ENCODE data around the gene USHBP1.

Gene USHBP1

GRCh38 chr19:17240062-17240752, 24.3 kb downstream of the USHBP1 start:
- DNase-seq (ENCODE audit: low read depth in 3 of 3), result no peak

- no peak for DNase-seq (ENCODE audit: low read depth in 3 of 3)
These were observed 26.5 kb downstream of the USHBP1 start for GRCh38 chr19:17237747-17238706.

- no peak for DNase-seq (ENCODE audit: low read depth in 3 of 3)
These were observed 27.6 kb downstream of the USHBP1 start for GRCh38 chr19:17236811-17237543.

GRCh38 chr19:17235971-17236777, 28.4 kb downstream of the USHBP1 start:
- no peak for DNase-seq (ENCODE audit: low read depth in 3 of 3)

GRCh38 chr19:17235300-17235970, 29.1 kb downstream of the USHBP1 start:
- peak in 2 of 3 donors; percentile 43 to 55 for DNase-seq (ENCODE audit: low read depth in 3 of 3)

GRCh38 chr19:17234911-17235299, 29.6 kb downstream of the USHBP1 start:
- peak in 1 of 3 donors; percentile 61 for DNase-seq (ENCODE audit: low read depth in 3 of 3)

GRCh38 chr19:17232258-17232657, 32.3 kb downstream of the USHBP1 start:
- no peak for DNase-seq (ENCODE audit: low read depth in 3 of 3)

- DNase-seq (ENCODE audit: low read depth in 3 of 3), result no peak
These were observed 34.7 kb downstream of the USHBP1 start for GRCh38 chr19:17229890-17230289.

GRCh38 chr19:17227798-17228367, 36.7 kb downstream of the USHBP1 start:
- DNase-seq (ENCODE audit: low read depth in 3 of 3), result no peak

- peak; percentile 95 to 98 (median 95) for DNase-seq (ENCODE audit: low read depth in 3 of 3)
These were observed 38.3 kb downstream of the USHBP1 start, which contains the start of gene OCEL1 for GRCh38 chr19:17226002-17226933. TSS of gene OCEL1 (plus strand) at chr19:17226226. CDS start at chr19:17226248, 22 bp downstream.

- DNase-seq (ENCODE audit: low read depth in 3 of 3), result no peak
These were observed 39.5 kb downstream of the USHBP1 start for GRCh38 chr19:17225053-17225452.

GRCh38 chr19:17220207-17220758, 44.3 kb downstream of the USHBP1 start:
- no peak for DNase-seq (ENCODE audit: low read depth in 3 of 3)

GRCh38 chr19:17219286-17219685, 45.3 kb downstream of the USHBP1 start:
- no peak for DNase-seq (ENCODE audit: low read depth in 3 of 3)

GRCh38 chr19:17216058-17216670, 48.4 kb downstream of the USHBP1 start:
- DNase-seq (ENCODE audit: low read depth in 3 of 3), result no peak

GRCh38 chr19:17215127-17215971, 49.2 kb downstream of the USHBP1 start, which contains the start of gene USE1:
TSS of gene USE1 (plus strand) at chr19:17215357. CDS start at chr19:17215406, 49 bp downstream.
- peak; percentile 68 to 84 (median 82) for DNase-seq (ENCODE audit: low read depth in 3 of 3)

- DNase-seq (ENCODE audit: low read depth in 3 of 3), result no peak
These were observed 49.9 kb downstream of the USHBP1 start for GRCh38 chr19:17214508-17215126.

- DNase-seq (ENCODE audit: low read depth in 3 of 3), result no peak
These were observed 51.2 kb downstream of the USHBP1 start for GRCh38 chr19:17213334-17213733.
